Uterus (tissue), 4 donors: Measurements from ENCODE around the gene CLSTN2. TPM values are rescaled to one million over a fixed set of nuclear protein-coding genes. Genes with fewer than 3 reads are reported as not detected.

Source experiments
- DNase-seq, 2 donors: peaks; one replicate each; pipeline ENCODE4 v3.0.0-alpha.2; 2019 to 2020
- H3K27ac ChIP-seq, 2 donors: fragments of 200-600 bp; sonication (generic); 1 replicate in 1 of 2; 2 replicates in 1 of 2; pipeline ENCODE4 v1.5.1; 2016 to 2018
- H3K27me3 ChIP-seq, 2 donors: fragments of 200-600 bp; sonication (generic); one replicate each; pipeline ENCODE4 v1.5.1; 2018 to 2019; ENCODE audit warnings: control low read depth in 1 of 2
- H3K36me3 ChIP-seq, 2 donors: fragments of 200-600 bp; sonication (generic); one replicate each; pipeline ENCODE4 v1.5.1; 2019; ENCODE audit warnings: control low read depth in 1 of 2
- H3K4me1 ChIP-seq, 2 donors: fragments of 200-600 bp; sonication (generic); one replicate each; pipeline ENCODE4 v1.5.1; 2018 to 2019; ENCODE audit warnings: control low read depth in 1 of 2
- H3K4me3 ChIP-seq, 2 donors: fragments of 200-600 bp; sonication (generic); 1 replicate in 1 of 2; 2 replicates in 1 of 2; pipeline ENCODE4 v1.5.1; 2018 to 2019; ENCODE audit warnings: mild to moderate bottlenecking in 1 of 2
- H3K9me3 ChIP-seq, 2 donors: fragments of 200-600 bp; sonication (generic); one replicate each; pipeline ENCODE4 v1.5.1; 2019; ENCODE audit warnings: control low read depth in 1 of 2
- POLR2A ChIP-seq, 2 donors: fragments of 450-650 bp; IDR thresholded peaks; one replicate each; pipeline ENCODE4 v1.6.1; 2016; ENCODE audit warnings: antibody characterized with exemption in 2 of 2, mild to moderate bottlenecking in 1 of 2, moderate library complexity in 1 of 2
- intact Hi-C: fragments of 100-400 bp; cut with DNase I; formaldehyde crosslinking; loops from one replicate; pipeline ENCODE4 v1.15.1; 2023; ENCODE audit warnings: low total_unique reads
- total RNA-seq, 4 donors: library from RNA; depleted of rRNA in 3 of 4; stranded (reverse); fragments of >200 nt in 3 of 4; gene quantifications; one replicate each; pipeline versions ENCODE4 v1.1.0 to v1.2.4, GENCODE V29; 2014 to 2023
- TF ChIP-seq, protein P1 (sequence below), 4 experiments: fragments of 200-600 bp in 2 of 4; fragments of 450-650 bp in 2 of 4; sonication (generic) in 2 of 4; IDR thresholded peaks; one replicate each; pipeline ENCODE4 v1.5.1; 2016 to 2019; ENCODE audit warnings: antibody characterized with exemption in 4 of 4, mild to moderate bottlenecking in 2 of 4, moderate library complexity in 1 of 4
- donor health status: DM: yes; HTN: yes; CAD: no.

CLSTN2 gene
- total RNA-seq, 4 donors from 2014 or later: 4.7 to 32.2 (median 19.2) TPM

DNA sequence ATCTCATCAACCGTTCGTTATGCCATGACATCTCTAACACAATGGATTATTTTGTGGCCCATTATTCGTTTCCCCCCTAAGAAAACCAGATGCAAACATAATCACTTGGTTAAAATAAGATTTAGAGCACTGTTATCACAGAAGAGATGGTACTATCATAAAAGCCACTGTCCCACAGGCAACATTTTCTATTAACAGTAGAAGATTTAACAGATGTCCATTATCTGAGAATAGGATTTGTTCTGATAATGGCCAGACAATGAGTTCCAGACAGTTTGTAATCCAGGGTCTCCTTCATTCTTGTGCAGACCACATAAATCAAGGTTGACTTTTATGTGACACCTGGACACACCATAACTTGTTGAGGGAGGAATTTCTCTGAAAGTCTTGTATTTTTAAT lies 153.1 kb downstream of the CLSTN2 start:
- intact Hi-C loops: no loop called here
- Histone ChIP-seq H3K4me1 (no peaks in the 10 kb centered on the region), H3K36me3 (no peaks in the 10 kb centered on the region), H3K27me3 (no peaks in the 10 kb centered on the region), H3K27ac (no peak overlapping the region), H3K4me3 (no peak overlapping the region), H3K9me3 (no peaks in the 10 kb centered on the region)
- TF ChIP-seq, protein P1, sequence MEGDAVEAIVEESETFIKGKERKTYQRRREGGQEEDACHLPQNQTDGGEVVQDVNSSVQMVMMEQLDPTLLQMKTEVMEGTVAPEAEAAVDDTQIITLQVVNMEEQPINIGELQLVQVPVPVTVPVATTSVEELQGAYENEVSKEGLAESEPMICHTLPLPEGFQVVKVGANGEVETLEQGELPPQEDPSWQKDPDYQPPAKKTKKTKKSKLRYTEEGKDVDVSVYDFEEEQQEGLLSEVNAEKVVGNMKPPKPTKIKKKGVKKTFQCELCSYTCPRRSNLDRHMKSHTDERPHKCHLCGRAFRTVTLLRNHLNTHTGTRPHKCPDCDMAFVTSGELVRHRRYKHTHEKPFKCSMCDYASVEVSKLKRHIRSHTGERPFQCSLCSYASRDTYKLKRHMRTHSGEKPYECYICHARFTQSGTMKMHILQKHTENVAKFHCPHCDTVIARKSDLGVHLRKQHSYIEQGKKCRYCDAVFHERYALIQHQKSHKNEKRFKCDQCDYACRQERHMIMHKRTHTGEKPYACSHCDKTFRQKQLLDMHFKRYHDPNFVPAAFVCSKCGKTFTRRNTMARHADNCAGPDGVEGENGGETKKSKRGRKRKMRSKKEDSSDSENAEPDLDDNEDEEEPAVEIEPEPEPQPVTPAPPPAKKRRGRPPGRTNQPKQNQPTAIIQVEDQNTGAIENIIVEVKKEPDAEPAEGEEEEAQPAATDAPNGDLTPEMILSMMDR (IDR thresholded peaks at IDR 0.05): no peak
- TF ChIP-seq POLR2A (IDR thresholded peaks at IDR 0.05): no peak
- no peak for DNase-seq

DNA sequence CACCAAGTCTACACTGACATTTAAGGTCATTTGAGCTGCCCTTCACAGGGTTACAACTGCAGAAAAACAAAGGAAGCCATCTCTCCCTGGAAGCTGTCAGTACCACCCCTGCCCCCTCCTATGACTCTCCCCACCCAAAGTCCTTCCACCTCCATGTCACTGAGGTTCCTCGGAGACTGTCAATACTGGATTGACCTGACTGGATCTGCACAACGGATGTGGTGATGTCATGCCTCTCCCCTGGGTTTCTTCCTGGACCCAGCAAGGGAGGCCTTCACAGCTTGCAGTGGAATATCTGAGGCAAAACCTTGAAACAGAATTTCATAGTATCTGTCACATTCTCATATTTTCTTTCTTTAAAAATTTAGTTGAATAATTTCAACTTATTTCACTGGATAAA lies 153.5 kb downstream of the CLSTN2 start:
- Histone ChIP-seq H3K4me3 (no peak overlapping the region), H3K36me3 (no peaks in the 10 kb centered on the region), H3K4me1 (no peaks in the 10 kb centered on the region), H3K27me3 (no peaks in the 10 kb centered on the region), H3K9me3 (no peaks in the 10 kb centered on the region), H3K27ac (no peak overlapping the region)
- DNase-seq: no peak
- TF ChIP-seq, protein P1 (IDR thresholded peaks at IDR 0.05): no peak
- TF ChIP-seq POLR2A (IDR thresholded peaks at IDR 0.05): no peak
- intact Hi-C loops: no loop called here

DNA sequence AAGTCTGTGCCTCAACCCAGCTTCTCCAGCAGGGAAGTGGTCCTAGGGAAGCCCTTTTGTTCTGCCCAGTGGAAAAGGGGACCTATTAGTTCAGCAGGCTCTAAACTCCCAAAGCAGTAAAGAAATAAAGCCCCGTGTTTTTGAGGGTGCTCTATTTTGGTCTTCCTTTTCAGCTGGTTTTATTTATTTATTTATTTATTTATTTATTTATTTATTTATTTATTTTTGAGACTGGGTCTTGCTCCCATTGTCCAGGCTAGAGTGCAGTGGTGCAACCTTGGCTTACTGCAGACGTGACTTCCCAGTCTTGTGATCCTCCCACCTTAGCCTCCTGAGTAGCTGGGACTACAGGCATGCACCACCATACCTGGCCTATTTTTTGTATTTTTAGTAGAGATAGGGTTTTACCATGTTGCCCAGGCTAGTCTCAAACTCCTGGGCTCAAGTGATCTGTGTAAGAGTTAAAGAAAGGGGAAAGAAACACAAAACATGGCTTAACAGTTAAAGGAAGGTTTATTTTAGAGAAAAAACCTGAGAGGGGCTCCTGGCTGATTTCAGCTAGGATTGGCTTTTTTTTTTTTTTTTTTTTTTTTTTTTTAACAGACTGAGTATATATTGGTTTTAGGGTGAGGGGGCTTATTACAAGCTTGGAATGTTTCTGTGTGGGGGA lies 154.6 kb downstream of the CLSTN2 start:
- Histone ChIP-seq H3K4me3 (no peak overlapping the region), H3K27me3 (no peaks in the 10 kb centered on the region), H3K4me1 (no peaks in the 10 kb centered on the region), H3K36me3 (no peaks in the 10 kb centered on the region), H3K27ac (no peak overlapping the region), H3K9me3 (no peaks in the 10 kb centered on the region)
- no peak for TF ChIP-seq POLR2A (IDR thresholded peaks at IDR 0.05)
- TF ChIP-seq, protein P1 (IDR thresholded peaks at IDR 0.05): no peak
- DNase-seq: no peak
- intact Hi-C loops: no loop called here

DNA sequence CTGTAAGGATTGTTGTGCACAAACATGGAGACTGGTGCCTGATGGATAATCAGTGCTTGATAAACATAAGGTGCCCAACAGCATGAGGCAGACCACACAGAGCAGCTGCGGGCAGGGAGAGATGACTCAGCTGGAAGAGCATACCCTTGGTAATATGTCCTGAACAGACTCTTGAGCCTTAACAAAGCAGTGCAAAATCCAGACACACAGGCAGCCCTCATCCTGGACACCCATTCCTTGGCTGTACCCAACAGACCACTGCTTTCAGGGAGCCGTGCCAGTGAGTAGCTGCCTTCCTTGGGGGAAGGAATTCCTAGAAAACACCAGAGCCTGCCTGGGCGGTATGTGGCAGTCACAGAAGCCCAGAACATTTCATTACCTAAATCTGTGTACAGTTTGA lies 156.2 kb downstream of the CLSTN2 start:
- H3K27me3 ChIP-seq: no peaks in the 10 kb centered on the region
- no peaks in the 10 kb centered on the region for H3K4me1 ChIP-seq
- TF ChIP-seq, protein P1 (IDR thresholded peaks at IDR 0.05): no peak
- TF ChIP-seq POLR2A (IDR thresholded peaks at IDR 0.05): no peak
- H3K36me3 ChIP-seq: no peaks in the 10 kb centered on the region
- intact Hi-C loops: no loop called here
- no peak overlapping the region for H3K27ac ChIP-seq
- no peak overlapping the region for H3K4me3 ChIP-seq
- DNase-seq: no peak
- H3K9me3 ChIP-seq: no peaks in the 10 kb centered on the region

DNA sequence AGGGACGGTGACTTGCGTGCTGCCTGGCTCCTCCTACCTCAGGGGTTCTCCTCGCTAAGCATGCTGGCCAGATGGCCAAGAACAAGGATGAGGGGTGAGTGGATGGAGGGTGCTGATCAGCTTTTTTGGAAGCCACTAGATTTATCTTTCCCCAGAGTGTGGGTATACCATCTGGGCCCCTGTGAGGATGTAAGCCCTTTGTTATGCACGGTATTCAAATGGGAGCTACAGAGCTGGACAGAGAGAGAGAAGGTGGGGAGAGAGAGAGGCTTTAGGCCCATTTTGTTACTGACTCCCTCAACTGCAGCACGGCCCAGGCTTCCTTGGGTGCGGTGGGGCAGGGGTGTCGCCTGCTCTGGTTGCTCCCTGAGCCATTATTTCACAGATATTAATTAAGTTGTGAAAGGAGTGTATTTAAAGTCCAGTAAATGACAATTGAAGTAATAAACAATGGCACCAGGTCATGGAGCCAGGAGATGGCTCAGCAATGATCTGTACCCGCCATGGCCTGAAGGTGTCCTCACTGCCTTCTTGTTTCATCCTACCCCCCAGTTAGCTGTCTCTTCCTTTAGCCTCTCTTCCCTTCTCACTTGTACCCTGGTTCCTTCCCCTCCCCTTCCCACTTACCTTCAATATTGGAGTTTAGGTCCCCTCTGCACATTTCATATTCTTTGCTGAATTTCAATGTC lies 158.0 kb downstream of the CLSTN2 start:
- intact Hi-C loops: no loop called here
- no peak overlapping the region for H3K4me3 ChIP-seq
- peak overlapping the region; percentile 46 to 75 for H3K27ac ChIP-seq
- DNase-seq: no peak
- H3K36me3 ChIP-seq: no peaks in the 10 kb centered on the region
- H3K27me3 ChIP-seq: no peaks in the 10 kb centered on the region
- no peaks in the 10 kb centered on the region for H3K9me3 ChIP-seq
- no peaks in the 10 kb centered on the region for H3K4me1 ChIP-seq
- TF ChIP-seq POLR2A (IDR thresholded peaks at IDR 0.05): no peak
- TF ChIP-seq, protein P1 (IDR thresholded peaks at IDR 0.05): no peak
